GM12892 (cell line): ENCODE data around the gene OR8S1. TPM values are rescaled to one million over a fixed set of nuclear protein-coding genes. Genes with fewer than 3 reads are reported as not detected.
"Not testable (repeated sequence)": the region's sequence is repeated elsewhere in the genome, so short reads cannot be mapped to it uniquely, and the experiment has no call there.

Source experiments
- DNase-seq: peaks from one replicate; pipeline ENCODE4 v3.0.0; 2011; ENCODE audit not compliant: insufficient read length
- FAIRE-seq: peaks from 2 replicates; lab custom pipeline; 2011; peaks lifted over from hg19 to GRCh38; lab: Jason Lieb, UNC
- POLR2A ChIP-seq: IDR thresholded peaks from 2 replicates; pipeline ENCODE4 v1.6.1; 2011; ENCODE audit warnings: low read depth, low read length, control low read depth
- POLR2AphosphoS5 ChIP-seq: IDR thresholded peaks from 2 replicates; pipeline ENCODE4 v1.6.1; 2011; ENCODE audit warnings: low read depth, low read length, control low read depth
- TAF1 ChIP-seq: IDR thresholded peaks from 2 replicates; pipeline ENCODE4 v1.6.1; 2011; ENCODE audit warnings: low read depth, mild to moderate bottlenecking, control low read depth, low read length, borderline replicate concordance
- polyA plus RNA-seq: library from polyadenylated mRNA; unstranded; fragments of >200 nt; gene quantifications from one replicate; pipeline ENCODE4 v1.2.1, GENCODE V29; 2012; ENCODE audit warnings: missing spikeins, inconsistent platforms; ENCODE audit not compliant: missing spikeins

OR8S1 gene, protein sequence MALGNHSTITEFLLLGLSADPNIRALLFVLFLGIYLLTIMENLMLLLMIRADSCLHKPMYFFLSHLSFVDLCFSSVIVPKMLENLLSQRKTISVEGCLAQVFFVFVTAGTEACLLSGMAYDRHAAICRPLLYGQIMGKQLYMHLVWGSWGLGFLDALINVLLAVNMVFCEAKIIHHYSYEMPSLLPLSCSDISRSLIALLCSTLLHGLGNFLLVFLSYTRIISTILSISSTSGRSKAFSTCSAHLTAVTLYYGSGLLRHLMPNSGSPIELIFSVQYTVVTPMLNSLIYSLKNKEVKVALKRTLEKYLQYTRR
- polyA plus RNA-seq, result not detected

DNA sequence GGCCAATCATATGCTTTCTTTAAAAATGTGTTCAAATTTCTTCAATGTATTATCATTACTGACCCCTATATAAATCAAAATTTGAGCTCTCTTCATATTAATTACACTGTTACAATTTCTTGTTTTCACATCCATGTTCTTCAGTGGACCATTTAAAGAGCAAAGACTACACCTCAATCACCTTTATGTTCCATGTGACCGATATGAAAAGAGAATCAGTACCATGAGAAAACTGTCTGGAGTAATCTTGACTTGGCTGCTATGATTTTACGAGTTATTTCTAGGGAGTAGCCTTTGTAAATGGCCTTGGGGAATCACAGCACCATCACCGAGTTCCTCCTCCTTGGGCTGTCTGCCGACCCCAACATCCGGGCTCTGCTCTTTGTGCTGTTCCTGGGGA lies at the start of gene OR8S1:
TSS of gene OR8S1 (plus strand) at position 301 of the 400 bp plus-strand sequence. CDS start at position 301, 0 bp downstream.
- TF ChIP-seq POLR2A (no peak), POLR2AphosphoS5 (no peak), TAF1 (no peak)
- FAIRE-seq (no peak), DNase-seq (no peak)

DNA sequence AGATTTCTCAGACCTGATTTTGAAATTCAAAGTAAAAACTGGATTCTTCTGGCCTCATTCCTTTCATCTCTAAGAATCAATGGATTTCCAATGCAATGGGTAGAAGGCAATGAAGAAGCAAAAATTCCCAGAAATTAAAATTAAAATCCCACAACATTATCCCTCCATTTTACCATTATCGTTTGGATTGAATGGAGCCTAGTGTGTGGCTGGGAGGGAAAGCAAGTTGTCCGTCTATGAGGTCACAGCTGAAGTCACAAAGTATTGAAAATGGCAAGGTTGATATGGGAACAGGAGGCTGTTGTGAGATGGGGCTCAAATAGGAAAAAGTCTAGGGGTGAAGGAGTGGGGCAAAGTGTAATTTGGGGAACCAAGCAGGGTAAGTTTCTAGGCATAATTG lies 43.2 kb upstream of the OR8S1 start, which contains the start of gene C12orf54:
TSS of gene C12orf54 (plus strand) at position 301 of the 400 bp plus-strand sequence. CDS start 799 bp downstream, outside the sequence.
- DNase-seq (no peak), FAIRE-seq (no peak)
- no peak for TF ChIP-seq TAF1
- TF ChIP-seq POLR2AphosphoS5, result no peak
- TF ChIP-seq POLR2A, result no peak

DNA sequence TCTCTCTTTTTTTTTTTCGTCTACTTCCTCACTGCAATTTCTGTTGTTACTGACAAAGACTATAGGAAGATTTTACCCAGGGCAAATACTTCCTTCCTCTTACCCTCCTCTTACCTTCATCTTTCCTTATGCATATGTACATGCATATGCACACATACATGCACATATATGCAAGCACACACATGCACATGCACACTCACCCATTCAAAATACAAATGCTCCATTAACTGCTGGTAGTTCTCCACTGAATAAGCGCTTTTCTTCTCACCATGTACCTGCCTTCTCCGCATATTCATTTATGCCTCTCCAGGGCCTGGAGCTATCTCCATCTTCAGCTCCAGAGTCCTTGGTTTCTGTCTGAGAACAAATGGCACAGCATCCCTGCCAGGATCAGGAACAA lies 42.5 kb upstream of the OR8S1 start:
- no peak for DNase-seq
- TF ChIP-seq POLR2AphosphoS5 (no peak), POLR2A (no peak), TAF1 (no peak)
- FAIRE-seq, result no peak

DNA sequence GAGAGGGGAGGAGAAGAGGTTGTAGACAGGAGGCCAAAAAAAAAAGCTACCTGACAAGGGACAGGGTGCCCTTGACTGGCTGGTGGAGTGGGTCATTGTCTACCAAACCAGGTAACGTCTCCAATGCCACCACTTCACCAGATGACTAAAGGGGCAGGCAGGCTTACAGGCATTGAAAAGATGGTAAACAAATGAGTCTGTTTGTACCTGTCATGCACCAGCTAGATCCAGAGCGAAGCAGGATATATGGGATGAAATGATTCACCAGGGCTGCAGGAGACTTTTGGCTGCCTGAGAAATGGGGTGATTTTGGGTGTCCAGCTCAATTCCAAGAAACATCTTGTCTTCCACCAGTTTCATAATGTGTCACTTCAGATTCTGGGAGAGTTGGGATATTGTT lies 39.2 kb upstream of the OR8S1 start:
- FAIRE-seq (no peak), DNase-seq (no peak)
- no peak for TF ChIP-seq POLR2AphosphoS5
- TF ChIP-seq POLR2A, result no peak
- TF ChIP-seq TAF1, result no peak

DNA sequence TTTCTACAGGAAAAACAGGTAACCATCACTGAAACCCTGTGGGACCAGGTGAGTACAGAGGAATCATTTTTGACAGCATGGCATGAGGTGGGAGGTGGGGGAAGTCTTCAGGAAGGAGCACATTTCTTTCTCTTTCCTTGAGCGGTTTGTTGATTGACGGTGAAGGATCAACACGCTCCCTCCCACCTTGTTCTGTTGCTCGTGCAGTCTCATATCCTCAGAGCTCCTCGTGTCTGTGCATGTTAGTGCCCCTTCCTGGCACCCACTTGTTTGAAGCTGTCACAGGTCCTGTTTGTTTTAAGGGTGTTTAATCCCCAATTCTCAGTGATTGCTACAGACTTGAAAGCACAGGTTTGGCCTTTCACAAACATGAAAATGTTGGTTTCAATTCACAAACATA lies 38.8 kb upstream of the OR8S1 start:
- no peak for FAIRE-seq
- TF ChIP-seq POLR2AphosphoS5, result no peak
- TF ChIP-seq POLR2A, result no peak
- TF ChIP-seq TAF1, result no peak

DNA sequence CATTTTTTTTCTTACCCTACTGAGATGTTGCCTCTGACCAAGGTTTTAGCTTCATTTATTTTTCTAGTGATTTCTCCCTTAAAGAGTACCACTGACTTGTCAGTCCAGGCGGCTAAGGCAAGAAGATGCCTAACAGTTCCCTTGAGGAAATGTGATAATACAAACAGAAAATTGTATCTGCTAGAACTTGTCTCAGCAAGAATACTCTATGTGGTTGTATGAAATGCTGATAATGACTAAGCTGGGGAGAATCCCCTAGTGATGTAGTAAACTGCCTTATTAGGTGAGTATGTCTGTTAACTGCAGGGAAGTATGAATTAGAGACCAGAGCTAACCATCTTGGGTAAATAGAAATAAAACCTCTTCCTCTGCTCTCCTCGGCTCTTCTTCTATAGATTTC lies 36.4 kb upstream of the OR8S1 start:
- TF ChIP-seq POLR2AphosphoS5, result no peak
- no peak for TF ChIP-seq POLR2A
- TF ChIP-seq TAF1, result no peak
- DNase-seq, result no peak
- no peak for FAIRE-seq

More for the DNA sequence above, 38.8 kb upstream of the OR8S1 start:
- DNase-seq, result no peak

DNA sequence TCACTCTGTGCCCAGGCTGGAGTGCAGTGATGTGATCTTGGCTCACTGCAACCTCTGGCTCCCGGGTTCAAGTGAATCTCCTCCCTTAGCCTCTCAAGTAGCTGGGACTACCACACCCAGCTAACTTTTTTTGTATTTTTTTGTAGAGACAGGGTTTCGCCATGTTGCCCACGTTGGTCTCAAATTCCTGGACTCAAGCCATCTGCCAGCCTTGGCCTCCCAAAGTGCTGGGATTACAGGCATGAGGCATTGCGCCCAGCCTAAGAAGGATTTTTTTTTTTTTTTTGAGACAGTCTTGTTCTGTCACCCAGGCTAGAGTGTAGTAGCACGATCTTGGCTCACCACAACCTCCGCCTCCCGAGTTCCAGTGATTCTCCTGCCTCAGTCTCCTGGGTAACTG lies 36.0 kb upstream of the OR8S1 start:
- DNase-seq, FAIRE-seq: not testable (repeated sequence)

DNA sequence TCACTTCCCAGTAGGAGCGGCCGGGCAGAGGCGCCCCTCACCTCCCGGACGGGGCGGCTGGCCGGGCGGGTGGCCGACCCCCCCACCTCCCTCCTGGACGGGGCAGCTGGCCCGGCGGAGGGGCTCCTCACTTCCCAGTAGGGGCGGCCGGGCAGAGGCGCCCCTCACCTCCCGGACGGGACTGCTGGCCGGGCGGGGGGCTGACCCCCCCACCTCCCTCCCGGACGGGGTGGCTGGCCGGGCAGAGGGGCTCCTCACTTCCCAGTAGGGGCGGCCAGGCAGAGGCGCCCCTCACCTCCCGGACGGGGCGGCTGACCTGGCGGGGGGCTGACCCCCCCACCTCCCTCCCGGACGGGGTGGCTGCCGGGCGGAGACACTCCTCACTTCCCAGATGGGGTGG lies 25.2 kb upstream of the OR8S1 start:
- DNase-seq, FAIRE-seq: not testable (repeated sequence)

DNA sequence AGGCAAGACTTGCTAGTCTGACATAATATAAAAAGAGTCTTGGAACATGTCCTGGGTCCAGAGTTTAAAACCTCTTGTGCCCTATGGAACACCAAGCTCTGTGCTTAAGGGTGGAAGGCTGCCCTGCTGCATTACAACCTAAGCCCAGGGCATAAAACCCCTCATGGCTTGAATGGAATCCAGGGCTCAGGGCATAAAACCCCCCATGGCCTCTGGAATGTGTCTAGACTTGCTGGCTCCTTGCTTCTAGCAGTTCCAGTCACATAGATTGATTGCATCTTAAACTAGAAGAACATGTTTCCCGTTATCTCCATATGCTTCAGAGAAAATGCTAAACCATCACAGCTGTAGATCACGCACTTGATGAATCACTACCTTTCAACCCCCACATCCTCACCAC lies 18.6 kb upstream of the OR8S1 start:
- FAIRE-seq, DNase-seq: not testable (repeated sequence)

DNA sequence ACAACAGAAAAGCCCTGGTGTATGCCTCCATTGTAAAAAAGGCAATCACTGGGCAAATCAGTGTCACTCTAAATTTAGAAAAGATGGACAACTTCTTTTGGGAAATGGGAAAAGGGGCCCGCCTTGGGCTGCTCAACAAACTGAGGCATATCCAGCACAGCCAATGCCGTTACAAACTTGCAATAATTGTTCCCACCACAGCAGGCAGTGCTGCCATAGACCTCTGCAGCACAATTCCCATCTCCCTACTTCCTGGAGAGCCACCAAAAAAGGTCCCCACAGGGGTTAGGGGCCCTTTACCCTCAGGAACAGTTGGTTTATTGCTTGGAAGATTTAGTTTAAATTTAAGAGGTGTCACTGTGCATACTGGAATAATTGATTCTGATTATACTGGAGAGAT lies 16.4 kb upstream of the OR8S1 start:
- DNase-seq (no peak), FAIRE-seq (no peak)
- TF ChIP-seq TAF1 (no peak), POLR2AphosphoS5 (no peak), POLR2A (no peak)

DNA sequence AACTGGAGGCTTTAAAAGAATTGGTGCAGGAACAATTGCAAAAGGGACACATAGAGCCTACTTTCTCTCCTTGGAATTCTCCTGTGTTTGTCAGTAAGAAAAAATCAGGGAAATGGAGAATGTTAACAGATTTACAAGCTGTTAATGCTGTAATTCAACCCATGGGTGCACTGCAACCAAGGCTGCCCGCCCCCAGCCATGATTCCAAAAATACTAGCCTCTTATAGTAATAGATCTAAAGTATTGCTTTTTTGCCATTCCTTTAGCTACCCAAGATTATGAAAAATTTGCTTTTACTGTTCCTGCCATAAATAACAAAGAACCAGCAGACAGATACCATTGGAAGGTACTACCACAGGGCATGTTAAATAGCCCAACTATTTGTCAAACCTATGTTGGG lies 15.3 kb upstream of the OR8S1 start:
- FAIRE-seq (no peak), DNase-seq (no peak)
- TF ChIP-seq POLR2AphosphoS5 (no peak), TAF1 (no peak), POLR2A (no peak)

DNA sequence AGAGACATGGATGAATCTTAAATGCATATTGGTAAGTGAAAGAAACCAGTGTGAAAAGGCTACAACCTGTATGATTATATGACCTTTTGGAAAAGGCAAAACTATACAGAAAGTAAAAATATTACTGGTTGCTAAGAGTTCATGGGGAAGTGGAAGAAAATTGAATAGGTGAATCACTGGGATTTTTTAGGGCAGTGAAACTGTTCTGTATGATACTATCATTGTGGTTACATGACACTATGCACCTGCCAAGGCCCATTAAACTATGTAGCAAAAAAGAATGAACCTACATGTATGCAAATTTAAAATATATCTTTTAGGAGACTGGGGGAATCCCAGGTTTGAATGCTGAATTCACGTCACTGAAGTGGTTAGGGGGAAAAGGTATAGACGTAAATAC lies 12.6 kb upstream of the OR8S1 start:
- FAIRE-seq (peak; percentile 81), DNase-seq (no peak)
- TF ChIP-seq POLR2A (no peak), TAF1 (no peak), POLR2AphosphoS5 (no peak)

DNA sequence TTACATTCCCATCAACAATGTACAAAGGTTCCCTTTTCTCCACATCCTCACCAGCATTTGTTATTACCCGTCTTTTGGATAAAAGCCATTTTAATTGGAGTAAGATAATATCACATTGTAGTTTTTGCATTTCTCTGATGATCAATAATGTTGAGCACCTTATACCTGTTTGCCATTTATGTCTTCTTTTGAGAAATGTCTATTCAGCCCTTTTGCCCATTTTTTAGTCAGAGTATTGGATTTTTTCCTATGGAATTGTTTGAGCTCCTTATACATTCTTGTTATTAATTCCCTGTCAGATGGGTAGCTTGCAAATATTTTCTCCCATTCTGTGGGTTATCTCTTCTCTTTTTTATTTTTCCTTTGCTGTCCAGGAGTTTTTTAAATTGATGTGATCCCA lies 10.7 kb upstream of the OR8S1 start:
- TF ChIP-seq POLR2A (no peak), POLR2AphosphoS5 (no peak), TAF1 (no peak)
- no peak for FAIRE-seq
- no peak for DNase-seq

DNA sequence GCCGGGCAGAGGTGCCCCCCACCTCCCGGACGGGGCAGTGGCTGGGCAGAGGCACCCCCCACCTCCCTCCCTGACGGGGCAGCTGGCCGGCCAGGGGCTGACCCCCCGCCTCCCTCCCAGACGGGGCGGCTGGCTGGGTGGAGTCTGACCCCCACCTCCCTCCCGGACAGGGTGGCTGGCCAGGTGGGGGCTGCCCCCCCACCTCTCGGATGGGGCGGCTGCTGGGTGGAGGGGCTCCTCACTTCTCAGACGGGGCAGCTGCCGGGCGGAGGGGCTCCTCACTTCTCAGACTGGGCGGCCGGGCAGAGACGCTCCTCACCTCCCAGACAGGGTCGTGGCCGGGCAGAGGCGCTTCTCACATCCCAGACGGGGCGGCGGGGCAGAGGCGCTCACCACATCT lies 5.1 kb upstream of the OR8S1 start:
- FAIRE-seq, result not testable (repeated sequence)

More for the DNA sequence above, 5.1 kb upstream of the OR8S1 start:
- not testable (repeated sequence) for DNase-seq
